ENCODE data around the gene NMUR1. TPM values are rescaled to one million over a fixed set of nuclear protein-coding genes. Genes with fewer than 3 reads are reported as not detected.
"Not testable (repeated sequence)": the region's sequence is repeated elsewhere in the genome, so short reads cannot be mapped to it uniquely, and the experiment has no call there.

The NMUR1 gene, protein sequence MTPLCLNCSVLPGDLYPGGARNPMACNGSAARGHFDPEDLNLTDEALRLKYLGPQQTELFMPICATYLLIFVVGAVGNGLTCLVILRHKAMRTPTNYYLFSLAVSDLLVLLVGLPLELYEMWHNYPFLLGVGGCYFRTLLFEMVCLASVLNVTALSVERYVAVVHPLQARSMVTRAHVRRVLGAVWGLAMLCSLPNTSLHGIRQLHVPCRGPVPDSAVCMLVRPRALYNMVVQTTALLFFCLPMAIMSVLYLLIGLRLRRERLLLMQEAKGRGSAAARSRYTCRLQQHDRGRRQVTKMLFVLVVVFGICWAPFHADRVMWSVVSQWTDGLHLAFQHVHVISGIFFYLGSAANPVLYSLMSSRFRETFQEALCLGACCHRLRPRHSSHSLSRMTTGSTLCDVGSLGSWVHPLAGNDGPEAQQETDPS
- polyA plus RNA-seq (2012; ENCODE audit: insufficient read depth, insufficient read length, low read depth) = not detected

DNA sequence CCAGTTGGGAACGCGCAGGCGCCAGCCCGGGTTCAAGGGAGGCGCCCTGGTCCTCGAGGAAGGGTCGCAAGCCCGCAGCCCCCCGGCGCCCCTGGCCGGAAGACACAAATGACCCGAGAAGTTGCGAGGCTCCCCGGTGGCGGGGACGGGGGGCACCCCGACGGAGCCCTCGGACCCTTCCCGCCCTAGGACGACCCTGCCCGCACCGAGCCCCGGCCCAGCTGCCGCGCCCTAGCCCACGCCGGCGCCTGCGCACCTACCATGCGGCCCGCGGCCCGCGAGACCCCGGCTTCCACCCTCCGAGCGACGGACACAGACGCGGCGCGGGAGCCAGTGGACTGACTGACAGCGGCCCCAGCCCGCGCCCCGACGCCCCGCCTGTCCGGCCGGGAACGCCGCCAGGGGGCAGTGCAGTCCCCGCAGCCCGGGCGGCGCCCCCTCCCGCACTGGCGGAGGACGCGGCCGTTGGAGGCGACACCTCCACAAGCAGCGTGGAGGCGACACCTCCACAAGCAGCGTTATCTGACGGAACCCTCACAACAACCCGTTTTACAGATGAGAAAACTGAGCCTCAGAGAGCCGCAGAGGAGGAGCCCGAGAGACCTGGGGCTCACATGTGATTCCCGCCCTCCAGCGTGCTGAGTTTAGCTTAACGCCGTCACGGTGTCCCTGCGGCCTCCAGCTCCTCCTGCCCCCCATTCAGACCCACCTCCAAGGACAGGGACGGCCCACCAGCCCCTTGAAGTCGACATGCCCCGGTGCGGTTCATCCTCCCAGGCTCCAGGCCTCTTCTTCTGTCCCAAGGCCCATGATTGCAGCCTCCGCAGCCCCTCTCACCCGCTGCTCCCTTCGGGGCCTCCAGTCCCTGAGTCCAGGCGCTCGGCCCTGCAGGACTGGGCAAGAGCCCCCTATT lies at the start of gene NMUR1:
TSS of gene NMUR1 (minus strand) at position 347 of the 913 bp plus-strand sequence. CDS start at position 263, 84 bp downstream.
- no peaks in the 10 kb centered on the region for H3K9me3 ChIP-seq
- no peaks in the 10 kb centered on the region for H3K36me3 ChIP-seq
- TF ChIP-seq, protein P1, sequence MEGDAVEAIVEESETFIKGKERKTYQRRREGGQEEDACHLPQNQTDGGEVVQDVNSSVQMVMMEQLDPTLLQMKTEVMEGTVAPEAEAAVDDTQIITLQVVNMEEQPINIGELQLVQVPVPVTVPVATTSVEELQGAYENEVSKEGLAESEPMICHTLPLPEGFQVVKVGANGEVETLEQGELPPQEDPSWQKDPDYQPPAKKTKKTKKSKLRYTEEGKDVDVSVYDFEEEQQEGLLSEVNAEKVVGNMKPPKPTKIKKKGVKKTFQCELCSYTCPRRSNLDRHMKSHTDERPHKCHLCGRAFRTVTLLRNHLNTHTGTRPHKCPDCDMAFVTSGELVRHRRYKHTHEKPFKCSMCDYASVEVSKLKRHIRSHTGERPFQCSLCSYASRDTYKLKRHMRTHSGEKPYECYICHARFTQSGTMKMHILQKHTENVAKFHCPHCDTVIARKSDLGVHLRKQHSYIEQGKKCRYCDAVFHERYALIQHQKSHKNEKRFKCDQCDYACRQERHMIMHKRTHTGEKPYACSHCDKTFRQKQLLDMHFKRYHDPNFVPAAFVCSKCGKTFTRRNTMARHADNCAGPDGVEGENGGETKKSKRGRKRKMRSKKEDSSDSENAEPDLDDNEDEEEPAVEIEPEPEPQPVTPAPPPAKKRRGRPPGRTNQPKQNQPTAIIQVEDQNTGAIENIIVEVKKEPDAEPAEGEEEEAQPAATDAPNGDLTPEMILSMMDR (IDR thresholded peaks at IDR 0.05; ENCODE audit: low read depth, low read length) = peak; percentile 38
- no peaks in the 10 kb centered on the region for H3K27me3 ChIP-seq
- DNase-seq = peak; percentile 51
- no peaks in the 10 kb centered on the region for H3K4me1 ChIP-seq
- H3K4me3 ChIP-seq (ENCODE audit: low read depth, low read length) = no peak within 1 kb of the TSS

DNA sequence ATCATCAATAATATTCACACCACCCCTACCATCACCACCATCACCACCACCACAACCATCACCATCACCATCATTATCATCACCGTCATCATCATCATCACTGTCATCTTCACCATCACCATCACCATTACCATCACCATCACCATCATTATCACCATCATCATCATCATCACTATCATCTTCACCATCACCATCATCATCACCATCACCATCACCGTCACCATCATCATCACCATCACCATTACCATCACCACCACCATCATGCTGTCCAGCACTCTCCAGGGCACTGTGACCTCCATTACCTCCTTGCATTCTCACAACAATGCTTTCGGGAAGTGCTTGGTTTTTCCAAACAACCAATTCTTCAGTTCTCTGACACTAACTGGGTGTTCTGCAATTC lies 49.3 kb upstream of the NMUR1 start:
- TF ChIP-seq, protein P1 (IDR thresholded peaks at IDR 0.05; ENCODE audit: low read depth, low read length) = no peak
- no peak overlapping the region for H3K4me3 ChIP-seq (ENCODE audit: low read depth, low read length)

DNA sequence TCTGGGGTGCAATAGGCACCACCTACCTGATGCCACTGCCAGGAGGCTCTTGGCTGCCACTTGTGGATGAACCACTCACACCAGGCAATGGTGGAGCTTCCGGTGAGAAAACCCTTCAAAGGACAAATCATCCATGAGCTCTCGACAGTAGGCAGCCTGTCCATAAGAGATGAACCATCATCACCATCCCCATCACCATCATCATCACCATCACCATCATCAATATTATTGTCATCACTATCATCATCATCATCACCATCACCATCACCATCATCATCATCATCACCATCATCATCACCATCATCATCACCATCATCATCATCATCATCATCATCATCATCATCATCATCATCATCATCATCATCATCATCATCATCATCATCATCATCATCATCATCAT lies 48.4 kb upstream of the NMUR1 start:
- DNase-seq; H3K36me3 ChIP-seq; H3K9me3 ChIP-seq; H3K4me3 ChIP-seq (ENCODE audit: low read depth, low read length); H3K4me1 ChIP-seq; H3K27me3 ChIP-seq: not testable (repeated sequence)

More for the DNA sequence above, 49.3 kb upstream of the NMUR1 start:
- Histone ChIP-seq H3K27me3 (no peaks in the 10 kb centered on the region), H3K4me1 (0 out of 2 replicates have a peak, but pooled peaks cover 3% of the 10 kb centered on the region), H3K9me3 (no peaks in the 10 kb centered on the region), H3K36me3 (no peaks in the 10 kb centered on the region)
- no peak for DNase-seq

DNA sequence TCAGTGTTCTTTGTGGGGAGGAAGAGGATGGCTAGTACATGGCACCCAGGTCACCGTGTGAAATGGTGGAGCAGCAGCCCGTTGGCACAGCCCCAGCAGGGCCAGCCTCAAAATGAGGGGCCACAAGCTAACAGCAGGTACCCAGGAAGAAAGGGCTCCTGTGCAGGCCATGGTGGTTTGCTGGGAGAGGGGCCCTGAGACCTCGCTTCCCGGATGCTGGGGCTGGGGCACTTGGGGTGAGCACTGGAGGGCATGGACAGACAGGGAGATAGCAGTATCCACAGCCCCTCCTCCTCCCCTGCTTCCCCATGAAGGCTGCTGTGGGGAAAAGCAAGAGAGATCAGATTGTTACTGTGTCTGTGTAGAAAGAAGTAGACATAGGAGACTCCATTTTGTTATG lies 46.2 kb upstream of the NMUR1 start:
- no peaks in the 10 kb centered on the region for H3K9me3 ChIP-seq
- no peak for DNase-seq
- H3K27me3 ChIP-seq = no peaks in the 10 kb centered on the region
- TF ChIP-seq, protein P1 (IDR thresholded peaks at IDR 0.05; ENCODE audit: low read depth, low read length) = no peak
- H3K4me3 ChIP-seq (ENCODE audit: low read depth, low read length) = no peak overlapping the region
- no peaks in the 10 kb centered on the region for H3K36me3 ChIP-seq
- 0 out of 2 replicates have a peak, but pooled peaks cover 3% of the 10 kb centered on the region for H3K4me1 ChIP-seq

DNA sequence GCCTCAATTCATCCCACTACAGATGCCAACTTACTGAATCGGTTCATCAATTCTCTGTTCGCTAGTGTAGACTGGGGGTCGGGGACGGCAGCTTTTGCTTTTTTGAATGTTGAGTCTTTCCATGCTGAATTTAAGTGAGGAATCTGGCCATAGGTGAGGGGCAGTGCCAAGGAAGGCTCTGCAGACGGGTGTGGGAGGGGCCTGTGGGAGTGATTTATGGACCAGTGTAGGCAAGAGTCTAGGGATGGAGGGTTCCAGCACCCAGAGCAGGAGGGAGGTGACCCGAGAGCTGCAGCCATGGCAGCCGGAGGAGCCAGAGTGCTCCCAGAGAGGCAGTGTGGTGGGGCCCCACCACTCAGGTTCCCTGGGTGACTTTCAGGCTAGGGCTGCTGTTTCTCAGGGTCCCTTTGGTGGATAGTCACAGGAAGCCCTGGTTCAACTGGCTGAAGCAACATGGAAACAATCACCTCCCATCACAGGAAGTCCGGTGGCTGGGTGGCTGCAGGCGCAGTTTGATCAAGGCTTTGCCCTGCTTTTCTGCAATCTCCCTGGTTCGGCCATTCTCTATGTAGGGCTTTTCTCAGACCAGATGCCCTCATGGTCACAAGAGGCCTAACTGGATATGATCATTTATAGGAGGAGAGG lies 45.5 kb upstream of the NMUR1 start:
- Histone ChIP-seq H3K9me3 (no peaks in the 10 kb centered on the region), H3K27me3 (no peaks in the 10 kb centered on the region), H3K4me1 (no peaks in the 10 kb centered on the region), H3K36me3 (no peaks in the 10 kb centered on the region), H3K4me3 (ENCODE audit: low read depth, low read length) (no peak overlapping the region)
- DNase-seq = no peak
- TF ChIP-seq, protein P1 (IDR thresholded peaks at IDR 0.05; ENCODE audit: low read depth, low read length) = no peak
